Islet precursor cell (in vitro differentiated cells): Measurements from ENCODE around the gene XNDC1N.
A peak's percentile ranks its signal among the peaks of the same experiment; 100 is the strongest.

Source experiments
- DNase-seq: peaks from one replicate; pipeline ENCODE4 v3.0.0-alpha.2; 2018

Gene XNDC1N, protein sequence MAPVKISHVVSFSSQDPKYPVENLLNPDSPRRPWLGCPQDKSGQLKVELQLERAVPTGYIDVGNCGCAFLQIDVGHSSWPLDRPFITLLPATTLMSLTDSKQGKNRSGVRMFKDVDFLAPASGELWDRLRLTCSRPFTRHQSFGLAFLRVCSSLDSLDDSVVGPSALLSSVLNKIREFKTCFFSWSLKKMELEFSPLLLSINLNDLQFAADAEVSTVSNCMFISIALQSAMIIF

DNA sequence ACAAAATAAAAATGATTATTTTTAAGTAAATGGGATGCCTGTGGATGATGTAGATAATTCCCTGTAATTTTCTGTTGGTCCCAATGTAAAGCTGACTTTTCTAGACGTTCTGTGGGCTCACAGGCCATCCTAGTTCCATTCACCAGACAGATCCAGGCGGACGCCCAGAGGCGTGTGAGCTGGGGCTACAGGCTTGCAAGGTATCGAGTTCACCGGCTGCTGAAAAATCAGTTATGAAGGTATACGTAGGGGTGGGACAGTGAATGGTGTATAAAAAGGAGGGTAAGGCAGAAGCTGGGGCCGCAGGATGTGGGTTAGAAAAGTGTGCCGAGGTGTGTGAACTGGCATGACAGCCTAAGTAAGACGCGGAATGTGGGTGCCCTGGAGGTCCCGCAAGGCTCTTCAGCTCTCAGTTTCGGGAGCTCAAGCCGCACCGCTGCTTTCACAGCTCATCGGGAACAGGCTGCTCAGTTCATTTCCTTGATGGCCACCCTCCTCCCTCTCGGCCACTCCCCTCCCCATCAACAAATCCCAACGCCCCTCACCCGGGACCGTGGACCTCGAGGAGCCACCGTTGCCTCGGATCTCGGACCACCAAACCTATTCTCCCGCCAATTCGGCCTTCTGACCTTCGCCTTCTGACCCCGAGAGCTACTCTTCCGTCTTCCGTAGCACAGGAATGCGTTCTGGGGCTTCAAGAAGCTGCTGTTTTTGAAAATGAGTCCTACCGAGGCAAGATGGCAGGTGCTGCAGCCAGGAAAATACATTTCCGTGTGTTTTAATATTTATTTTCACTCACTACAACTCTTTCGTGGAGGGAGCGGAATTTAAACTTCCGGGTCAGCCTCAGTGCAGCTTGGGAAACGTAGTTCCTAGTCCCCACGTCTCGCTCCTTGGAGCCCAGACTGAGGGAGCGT lies at the start of gene XNDC1N:
XNDC1N (minus strand) TSS at position 775 of the 917 bp plus-strand sequence. CDS start 5,241 bp downstream, outside the sequence.
- peak; percentile 82 for DNase-seq

DNA sequence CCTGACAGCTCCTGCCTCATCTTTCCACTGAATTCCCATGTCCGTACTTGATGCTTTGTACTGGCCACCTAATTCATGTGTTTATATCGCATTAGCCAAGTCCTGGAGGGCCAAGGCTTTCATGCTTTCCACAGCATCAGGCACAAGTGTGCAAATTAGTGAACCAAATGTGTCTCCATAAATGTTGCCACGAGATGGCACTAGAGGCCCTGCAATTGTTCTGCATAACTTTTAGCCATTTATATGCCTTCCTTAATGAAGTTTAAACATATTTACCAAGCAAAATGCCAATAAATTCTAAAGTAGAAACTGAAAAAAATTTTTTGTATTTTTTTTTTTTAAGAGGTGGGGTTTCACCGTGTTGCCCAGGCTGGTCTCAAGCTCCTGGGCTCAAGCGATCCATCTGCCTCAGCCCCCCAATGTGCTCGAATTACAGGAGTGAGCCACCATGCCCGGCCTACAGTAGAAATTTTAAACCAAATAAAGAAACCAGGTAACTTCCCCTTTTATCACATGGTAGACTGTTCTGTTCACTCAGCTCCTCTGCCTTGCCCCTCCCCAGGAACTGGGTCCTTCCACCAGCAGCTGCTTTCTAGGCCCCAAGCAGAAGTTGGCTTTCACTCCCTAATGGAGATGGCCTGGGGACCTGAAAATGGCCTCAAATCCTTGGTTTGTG lies 49.5 kb upstream of the XNDC1N start:
- DNase-seq = no peak

DNA sequence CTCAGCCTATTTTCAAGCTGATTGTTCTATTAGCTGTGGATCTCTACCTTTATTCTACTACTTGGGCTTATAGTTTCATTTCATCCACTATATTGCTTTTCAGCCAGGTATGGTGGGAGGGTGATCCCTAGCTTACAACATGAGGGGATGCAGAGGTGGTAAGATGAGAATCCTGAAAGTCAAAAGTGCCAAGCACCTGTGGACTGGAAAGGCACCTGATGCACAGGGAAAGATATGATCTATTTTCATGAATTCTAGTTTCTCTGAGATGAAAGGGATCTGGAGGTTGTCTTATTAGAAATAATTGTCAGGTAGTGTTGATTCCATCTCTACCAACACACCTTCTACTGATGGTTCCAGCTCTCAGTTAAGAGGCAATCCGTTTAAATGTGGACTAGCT lies 48.7 kb upstream of the XNDC1N start:
- DNase-seq = no peak

DNA sequence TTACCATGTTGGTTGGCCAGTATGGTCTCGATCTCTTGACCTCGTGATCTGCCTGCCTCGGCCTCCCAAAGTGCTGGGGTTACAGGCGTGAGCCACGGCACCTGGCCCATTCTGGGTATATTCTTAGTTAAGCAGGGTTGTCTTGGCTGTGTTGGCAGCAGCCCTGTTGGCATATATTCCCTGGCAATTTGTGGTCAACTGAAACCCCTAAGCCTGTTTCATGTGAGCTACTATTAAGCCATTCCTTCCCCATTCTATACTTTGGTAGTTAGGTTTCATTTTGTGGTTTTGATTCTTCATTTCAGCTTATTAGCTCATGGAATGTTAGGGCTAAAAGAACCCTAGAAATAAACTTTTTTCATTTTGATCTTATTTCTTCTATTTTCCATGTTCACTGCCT lies 48.2 kb upstream of the XNDC1N start:
- DNase-seq = no peak

DNA sequence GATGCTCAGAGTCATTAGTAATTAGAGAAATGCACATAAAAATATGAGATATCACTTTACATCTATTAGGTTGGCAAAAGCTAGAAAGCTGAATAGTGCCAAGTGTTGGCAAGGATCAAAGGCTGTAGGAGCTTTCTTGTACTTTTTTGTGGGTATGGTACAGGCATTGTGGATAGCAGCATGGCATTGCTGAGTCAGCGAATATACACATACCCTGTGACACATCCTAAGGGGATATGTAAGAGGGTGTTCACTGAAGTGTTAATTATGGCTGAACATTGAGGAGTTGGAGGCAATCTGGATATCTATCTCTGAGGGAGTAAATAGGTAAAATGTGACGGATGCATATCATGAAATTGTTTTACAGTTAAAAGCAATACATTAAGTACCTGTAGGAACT lies 43.3 kb upstream of the XNDC1N start:
- no peak for DNase-seq

DNA sequence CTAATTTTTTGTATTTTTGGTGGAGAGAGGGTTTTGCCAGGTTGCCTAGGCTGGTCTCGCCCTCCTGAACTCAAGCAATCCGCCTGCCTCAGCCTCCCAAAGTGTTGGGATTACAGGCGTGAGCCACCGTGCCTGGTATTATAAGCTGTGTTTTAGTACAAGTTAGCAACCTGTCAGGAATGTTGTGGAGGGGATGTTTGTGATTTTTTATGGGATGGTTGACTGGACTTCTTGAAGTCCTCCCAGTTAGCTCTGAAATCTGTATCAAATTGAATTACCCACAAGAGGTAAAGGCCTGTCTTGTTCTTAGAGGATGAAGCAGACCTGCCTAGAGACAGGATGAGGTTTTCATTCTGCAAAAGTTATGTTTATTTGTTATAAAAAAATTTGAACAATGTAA lies 36.2 kb upstream of the XNDC1N start:
- no peak for DNase-seq

DNA sequence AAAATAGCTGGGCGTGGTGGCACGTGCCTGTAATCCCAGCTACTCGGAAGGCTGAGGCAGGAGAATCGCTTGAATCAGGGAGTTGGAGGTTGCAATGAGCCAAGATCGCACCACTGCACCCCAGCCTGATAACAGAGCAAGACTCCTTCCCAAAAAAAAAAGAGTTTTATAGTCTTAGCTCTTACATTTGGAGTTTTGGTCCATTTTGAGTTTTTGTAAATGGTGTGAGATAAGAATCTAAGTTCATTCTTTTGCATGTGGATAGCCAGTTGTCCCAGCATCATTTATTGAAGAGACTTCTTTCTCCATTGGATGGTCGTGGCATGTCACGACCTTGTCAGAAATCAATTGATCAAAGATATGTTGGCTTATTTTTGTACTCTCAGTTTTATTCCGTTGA lies 35.1 kb upstream of the XNDC1N start:
- DNase-seq = no peak

DNA sequence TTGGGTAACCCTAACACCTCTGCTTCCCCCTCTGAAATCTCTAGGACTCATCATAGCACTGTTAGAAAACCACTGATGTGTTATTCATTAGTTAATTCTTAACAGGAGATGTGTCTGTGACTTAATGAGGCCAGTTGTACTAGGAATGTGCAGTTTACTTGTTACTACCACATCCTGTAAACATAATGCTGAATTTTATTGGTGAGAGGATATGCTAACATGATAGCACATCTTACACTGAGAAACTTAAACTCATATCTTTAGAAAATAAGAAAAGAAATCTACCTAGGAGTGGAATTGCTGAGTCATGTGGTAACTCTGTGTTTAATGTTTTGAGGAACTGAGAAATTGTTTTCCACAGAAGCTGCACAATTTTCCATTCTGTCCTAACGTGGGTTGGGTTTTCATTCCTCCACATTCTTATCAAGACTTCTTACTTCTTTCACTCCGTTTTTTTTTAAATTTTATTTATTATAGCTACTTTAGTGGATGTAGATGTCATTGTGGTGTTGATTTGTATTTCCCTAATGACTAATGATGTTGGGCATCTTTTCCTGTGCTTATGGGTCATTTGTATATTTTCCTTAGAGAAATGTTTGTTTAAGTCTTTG lies 34.1 kb upstream of the XNDC1N start:
- DNase-seq = no peak

DNA sequence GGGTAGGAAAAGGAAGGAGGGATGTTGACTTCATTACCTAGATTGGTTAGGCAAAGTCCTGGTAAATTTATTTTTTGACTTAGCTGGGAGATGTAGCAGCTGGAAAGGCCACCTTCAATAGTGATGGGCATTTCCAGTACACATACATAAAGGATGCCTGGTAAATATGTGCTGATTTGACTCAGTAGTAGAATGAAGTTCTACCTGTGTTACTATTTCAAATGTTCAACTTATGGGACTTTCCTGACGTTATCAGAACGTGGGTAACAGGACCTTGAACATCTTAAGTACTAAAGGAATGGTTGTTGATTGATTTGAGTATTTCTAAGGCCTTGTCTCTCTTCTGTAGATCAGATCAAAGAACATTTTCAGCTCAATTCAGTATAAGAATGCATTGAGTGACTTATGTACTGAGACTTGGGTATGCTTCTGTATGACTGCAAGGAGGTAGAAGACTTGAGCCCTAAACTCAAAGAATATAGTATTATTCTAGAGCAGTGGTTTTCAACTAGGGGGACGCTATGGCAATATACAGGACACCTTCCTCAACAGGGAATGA lies 27.6 kb upstream of the XNDC1N start:
- DNase-seq = no peak

DNA sequence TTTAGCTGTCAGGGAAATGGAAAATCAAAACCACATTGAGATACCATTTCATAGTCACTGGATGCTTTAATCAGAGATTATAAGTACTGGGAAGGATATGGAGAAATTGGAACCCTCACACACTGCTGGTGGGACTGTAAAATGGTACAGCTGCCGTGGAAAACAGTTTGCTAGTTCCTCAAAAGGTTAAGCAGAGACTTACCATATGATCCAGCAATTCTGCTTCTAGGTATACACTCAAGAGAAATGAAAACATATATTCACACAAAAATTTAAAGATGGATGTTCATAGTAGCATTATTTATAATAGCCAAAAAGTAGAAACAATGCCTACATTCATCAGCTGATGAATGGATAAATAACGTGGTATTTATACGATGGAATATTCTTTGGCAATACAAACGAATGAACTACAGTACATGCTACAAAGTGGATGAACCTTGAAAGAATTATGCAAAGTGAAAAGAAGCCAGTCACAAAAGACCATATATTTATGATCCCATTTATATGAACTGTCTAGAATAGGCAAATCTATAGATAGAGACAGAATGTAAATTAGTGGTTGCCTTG lies 23.4 kb upstream of the XNDC1N start:
- DNase-seq = no peak

DNA sequence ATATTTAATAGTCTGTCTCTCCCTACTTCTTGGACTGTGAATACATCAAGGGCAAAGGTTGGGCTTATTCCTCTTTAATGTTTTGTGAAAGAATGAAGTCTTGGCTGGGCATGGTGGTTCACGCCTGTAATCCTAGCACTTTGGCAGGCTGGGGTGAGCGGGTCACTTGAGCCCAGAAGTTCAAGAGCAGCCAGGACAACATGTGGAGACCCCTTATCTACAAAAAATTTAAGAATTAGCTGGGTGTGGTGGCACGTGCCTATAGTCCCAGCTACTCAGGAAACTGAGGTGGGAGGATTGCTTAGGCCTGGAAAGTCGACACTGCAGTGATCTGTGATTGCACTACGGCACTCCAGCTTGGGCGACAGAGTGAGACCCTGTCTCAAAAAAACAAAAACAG lies 20.6 kb upstream of the XNDC1N start:
- no peak for DNase-seq

DNA sequence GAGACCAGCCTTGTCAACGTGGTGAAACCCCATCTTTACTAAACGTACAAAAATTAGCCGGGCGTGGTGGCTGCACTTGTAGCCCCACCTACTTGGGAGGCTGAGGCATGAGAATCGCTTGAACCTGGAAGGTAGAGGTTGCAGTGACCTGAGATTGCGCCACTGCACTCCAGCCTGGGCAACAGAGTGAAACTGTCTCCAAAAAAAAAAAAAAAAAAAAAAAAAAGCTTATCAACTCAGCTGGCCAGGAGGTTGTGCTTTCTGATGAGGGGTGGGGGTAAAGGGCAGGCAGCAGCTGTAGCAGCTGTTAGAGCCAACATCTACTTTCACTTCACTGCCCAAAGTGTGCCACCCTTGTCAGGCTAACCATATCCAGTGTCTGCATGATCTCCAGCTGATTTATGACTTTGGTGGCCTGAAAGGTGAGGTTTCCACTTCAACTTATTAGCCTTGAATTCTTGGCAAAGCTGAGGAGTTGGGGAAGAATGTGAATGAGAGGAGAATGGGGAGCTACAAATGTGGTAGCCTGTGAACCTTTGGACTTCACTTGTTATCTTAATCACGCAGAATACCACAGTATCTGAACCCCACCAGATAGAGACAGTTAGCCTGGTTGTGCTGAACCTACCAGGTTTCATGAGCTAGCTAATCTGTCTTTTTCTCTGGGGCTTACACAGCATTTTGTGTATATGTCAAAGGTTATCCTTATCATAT lies 20.1 kb upstream of the XNDC1N start:
- DNase-seq = no peak

DNA sequence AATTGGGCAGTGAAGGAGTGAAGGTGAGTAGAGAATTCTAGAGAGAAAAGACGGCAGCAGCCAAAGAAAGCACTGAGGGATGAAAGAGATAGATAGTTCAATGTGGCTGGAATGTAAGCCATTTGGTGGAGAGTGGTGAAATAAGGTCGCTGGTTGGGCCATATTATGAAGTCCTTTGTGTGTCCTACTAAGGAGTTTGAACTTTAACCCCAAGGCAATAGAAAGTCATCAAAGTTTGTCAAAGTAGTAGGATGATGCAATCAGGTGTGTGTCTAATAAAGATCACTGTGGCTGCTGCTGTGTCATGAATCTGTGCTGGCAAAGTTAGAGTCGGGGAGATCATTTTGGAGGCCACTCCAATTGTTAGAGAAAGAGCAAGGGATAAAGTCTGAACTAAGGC lies 19.1 kb upstream of the XNDC1N start:
- no peak for DNase-seq

DNA sequence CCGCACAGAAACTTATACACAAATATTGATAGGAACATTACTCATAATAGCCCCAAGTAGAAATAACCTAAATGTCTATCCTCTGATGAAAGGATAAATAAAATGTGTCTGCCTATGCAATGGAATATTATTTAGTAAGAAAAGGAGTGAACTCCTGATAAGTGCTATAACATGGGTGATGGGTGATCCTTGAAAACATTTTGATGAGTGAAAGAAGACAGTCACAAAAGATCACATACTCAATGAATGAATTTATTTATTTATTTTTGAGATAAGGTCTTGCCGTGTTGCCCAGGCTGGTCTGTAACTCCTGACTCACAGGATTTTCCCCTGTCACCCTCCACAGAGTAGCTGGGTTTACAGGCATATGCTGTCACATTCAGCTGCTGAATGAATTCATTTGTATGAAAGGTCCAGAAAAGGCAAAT lies 17.8 kb upstream of the XNDC1N start:
- DNase-seq = no peak

DNA sequence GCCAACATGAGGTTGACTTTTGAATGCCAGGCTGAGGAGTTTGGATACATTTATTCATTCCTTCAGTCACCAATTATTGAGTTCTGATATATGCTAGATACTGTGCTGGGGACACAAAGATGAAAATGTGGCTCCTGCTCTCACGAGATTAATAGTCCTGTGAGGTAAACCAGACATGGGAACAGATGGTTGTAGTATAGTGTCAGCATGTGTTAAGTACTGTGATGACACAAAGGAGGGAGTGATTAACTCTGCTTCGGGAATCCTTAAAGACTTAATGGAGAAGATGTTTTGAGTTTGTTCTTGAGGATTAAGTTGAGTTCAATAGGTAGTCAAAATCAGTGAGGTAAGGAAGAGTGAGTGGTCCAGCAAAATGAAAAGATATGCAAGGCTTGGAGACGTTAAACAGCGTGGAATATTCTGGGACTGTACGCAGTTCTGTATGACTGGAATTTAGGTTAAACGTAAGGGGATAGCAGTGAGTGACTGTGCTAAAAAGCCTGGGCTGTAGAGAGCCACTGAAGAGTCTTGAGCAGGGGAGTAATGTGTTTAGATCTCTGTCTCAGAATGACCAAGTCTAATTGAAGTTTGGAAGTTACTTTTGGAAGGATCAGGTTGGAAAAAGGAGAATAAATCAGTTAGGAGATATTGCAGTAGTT lies 12.3 kb upstream of the XNDC1N start:
- DNase-seq = no peak

DNA sequence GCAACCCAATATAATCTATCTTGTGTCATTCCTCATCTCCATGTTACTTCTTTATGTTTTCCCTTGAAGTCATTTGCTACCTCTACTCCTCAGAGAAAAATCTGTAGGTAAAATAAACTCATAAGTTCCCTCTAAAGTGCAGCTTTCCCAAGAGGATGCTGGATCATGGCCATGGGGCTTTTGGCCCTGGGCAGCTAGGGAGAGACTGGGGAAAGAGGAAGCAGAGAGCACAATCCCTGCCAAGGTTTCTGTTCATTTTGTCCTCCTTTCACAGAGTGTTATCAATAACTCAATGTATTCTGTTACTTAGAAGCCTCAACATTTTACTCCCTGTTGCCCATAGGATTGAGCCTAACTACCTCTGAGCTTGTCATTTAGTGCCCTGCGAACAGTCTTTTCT lies 9.4 kb upstream of the XNDC1N start:
- DNase-seq = no peak

DNA sequence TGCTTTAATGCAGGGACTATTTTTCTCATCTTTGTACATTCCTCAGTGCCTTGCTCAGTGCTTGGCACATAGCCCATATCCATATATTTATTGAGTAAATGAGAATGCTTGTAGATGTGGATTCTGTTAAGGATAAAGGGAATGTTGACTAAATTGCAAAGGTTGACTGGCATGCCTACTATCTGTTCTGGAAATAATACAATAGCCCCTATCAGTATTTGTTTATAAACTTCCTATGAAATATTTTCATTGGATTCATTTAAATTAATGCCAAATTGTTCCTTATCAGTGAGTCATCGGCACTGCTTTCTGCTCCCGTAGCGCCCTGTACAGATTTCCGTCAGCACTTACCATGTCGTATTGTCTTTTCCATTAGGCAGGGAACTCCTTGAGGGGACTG lies 8.4 kb upstream of the XNDC1N start:
- no peak for DNase-seq

DNA sequence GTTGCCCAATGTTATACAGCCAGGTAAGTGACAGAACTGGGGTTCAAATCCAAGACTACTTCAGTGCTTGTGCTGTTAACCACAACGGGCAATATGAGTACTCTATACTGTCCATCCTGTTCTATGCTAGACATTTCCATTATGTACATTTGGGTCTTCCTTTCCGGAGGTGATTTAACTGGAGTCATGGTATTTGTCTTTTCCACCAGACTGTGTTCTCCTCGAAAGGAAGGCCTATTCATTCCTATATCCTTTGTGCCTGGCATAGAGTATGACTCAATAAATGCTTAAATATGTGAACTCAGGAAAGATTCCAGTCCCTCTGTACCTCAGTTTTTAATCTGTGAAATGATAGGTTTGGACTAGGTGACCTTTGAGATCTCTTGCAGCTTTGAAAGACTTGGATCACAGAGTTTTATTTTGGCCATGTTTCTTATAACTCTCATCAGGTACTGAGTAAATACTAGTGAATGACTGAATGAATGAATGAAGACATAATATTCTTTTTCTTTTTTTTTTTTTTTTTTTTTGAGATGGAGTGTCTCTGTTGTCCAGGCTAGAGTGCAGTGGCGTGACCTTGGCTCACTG lies 7.0 kb upstream of the XNDC1N start:
- no peak for DNase-seq

DNA sequence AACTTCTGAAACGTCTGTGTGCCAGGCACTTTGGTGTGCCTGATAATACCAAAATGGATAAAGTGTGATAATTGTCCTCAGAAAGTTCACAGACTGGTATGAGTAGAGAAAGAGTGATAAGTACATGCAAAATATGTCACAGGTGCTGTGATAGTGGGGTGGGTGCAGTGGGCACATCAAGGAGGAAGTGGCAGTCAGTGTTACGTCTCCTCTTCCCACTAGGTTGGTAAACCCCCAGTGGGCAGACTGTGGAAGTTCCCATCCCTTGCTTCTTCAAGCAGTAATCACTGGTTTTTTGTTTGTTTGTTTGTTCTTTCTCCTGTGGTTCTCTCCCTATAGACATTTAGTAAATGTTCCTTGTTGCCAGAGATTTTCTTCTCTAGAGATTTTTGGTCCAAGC lies 5.8 kb upstream of the XNDC1N start:
- no peak for DNase-seq

DNA sequence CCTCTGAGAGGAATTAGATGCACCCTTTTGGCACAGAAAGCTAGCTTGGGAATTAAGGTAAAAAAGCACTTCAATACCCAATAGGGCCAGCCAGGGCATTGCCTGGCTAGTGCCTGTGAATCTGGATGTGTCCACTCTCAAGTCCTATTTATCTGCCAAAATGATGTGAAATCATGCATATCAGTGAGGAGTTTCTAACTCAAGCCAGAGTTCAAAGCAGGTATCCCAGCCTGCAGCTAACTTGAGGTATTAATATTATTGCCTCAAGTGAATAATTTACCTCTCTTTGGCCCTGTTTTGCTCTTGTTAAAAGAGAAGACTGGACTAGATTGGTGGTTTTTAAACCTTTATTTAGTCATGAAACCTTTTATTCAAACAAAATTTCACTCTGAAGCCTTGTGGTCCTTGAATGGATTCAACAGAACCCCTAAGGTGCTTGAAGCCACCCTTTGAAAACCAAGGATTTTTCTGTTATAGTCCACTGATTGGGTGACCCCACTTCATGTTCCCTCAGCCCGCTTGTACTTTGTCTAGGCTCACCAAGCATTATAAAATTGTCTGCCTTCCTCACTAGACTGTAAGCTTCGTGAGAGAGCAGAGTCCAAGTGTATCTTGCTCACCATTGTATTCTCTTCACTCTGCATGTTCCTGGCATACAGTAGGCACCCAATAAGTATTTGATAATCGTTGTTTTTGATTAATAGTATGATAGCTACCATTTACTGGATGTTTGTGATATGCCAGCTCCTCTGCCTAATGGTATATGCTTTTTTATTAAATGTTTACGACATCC lies 4.9 kb upstream of the XNDC1N start:
- no peak for DNase-seq
